ENCODE results near the gene DYNLT2. TPM values are rescaled to one million over a fixed set of nuclear protein-coding genes. Genes with fewer than 3 reads are reported as not detected.
A peak's percentile ranks its signal among the peaks of the same experiment; 100 is the strongest.

DYNLT2 gene
- total and polyA plus RNA-seq, 2 of the 13 experiments (the other 11 are each of a cell fraction or from before 2014, with no cell fraction given) = 2.1 to 4.3 TPM

- TF ChIP-seq ZNF318 (CRISPR knock-in tag; IDR thresholded peaks at IDR 0.05) (no peak), ZNF451 (CRISPR knock-in tag; IDR thresholded peaks at IDR 0.05) (no peak), MEIS1 (CRISPR knock-in tag; IDR thresholded peaks at IDR 0.05; ENCODE audit: borderline replicate concordance) (no peak), SRSF4 (IDR thresholded peaks at IDR 0.05; ENCODE audit: low read depth, low read length, poor library complexity, severe bottlenecking) (no peak), NONO (IDR thresholded peaks at IDR 0.05) (no peak), NONO (CRISPR knock-in tag; conservative IDR thresholded peaks at IDR 0.05) (no peak), CREBL2 (CRISPR knock-in tag; IDR thresholded peaks at IDR 0.05; ENCODE audit: borderline replicate concordance) (no peak), PAF1 (CRISPR knock-in tag; IDR thresholded peaks at IDR 0.05) (no peak), USF2 (IDR thresholded peaks at IDR 0.05; ENCODE audit: low read depth, low read length) (no peak), USF2 (CRISPR knock-in tag; IDR thresholded peaks at IDR 0.05; ENCODE audit: borderline replicate concordance) (no peak), KDM5B (CRISPR knock-in tag; IDR thresholded peaks at IDR 0.05; ENCODE audit: borderline replicate concordance) (peak; percentile 63; the same call in 1 of the 2 replicates), RELA (CRISPR knock-in tag; IDR thresholded peaks at IDR 0.05) (no peak), PITX1 (CRISPR knock-in tag; IDR thresholded peaks at IDR 0.05) (0 out of 2 replicates have a peak, but pooled peaks have one; percentile 35), REPIN1 (CRISPR knock-in tag; IDR thresholded peaks at IDR 0.05; ENCODE audit: borderline replicate concordance, low read depth) (no peak), SYNCRIP (IDR thresholded peaks at IDR 0.05; ENCODE audit: insufficient read depth, low read depth, low read length) (no peak), ZNF317 (CRISPR knock-in tag; IDR thresholded peaks at IDR 0.05) (peak; percentile 65; the same call in 1 of the 2 replicates)
Observed at GRCh38 chr6:169722362-169723199, 28.8 kb downstream of the DYNLT2 start (continued).

All from HepG2 (cell line).